Testis (tissue), 3 donors: Measurements from ENCODE around the gene RABEP2. TPM values are rescaled to one million over a fixed set of nuclear protein-coding genes. Genes with fewer than 3 reads are reported as not detected.

Source experiments
- DNase-seq: peaks from one replicate; pipeline ENCODE4 v3.0.0-alpha.2; 2019
- H3K27ac ChIP-seq, 2 donors: fragments of 200-600 bp; sonication (generic); one replicate each; pipeline ENCODE4 v1.5.1; 2019
- H3K27me3 ChIP-seq: fragments of 200-600 bp; sonication (generic); one replicate; pipeline ENCODE4 v1.5.1; 2019
- H3K36me3 ChIP-seq: fragments of 200-600 bp; sonication (generic); one replicate; pipeline ENCODE4 v1.5.1; 2017; ENCODE audit warnings: low read depth; ENCODE audit errors: missing control alignments
- H3K4me1 ChIP-seq: fragments of 200-600 bp; sonication (generic); one replicate; pipeline ENCODE4 v1.5.1; 2019
- H3K4me3 ChIP-seq, 2 donors: fragments of 200-600 bp; sonication (generic); one replicate each; pipeline ENCODE4 v1.5.1; 2017 to 2019
- H3K9me3 ChIP-seq: fragments of 200-600 bp; sonication (generic); one replicate; pipeline ENCODE4 v1.5.1; 2017
- CTCF ChIP-seq, 3 experiments: fragments of 450-650 bp in 2 of 3; fragments of 200-600 bp in 1 of 3; sonication (generic) in 1 of 3; IDR thresholded peaks; one replicate each; pipeline ENCODE4 v1.5.1; 2016 to 2019; ENCODE audit warnings: antibody characterized with exemption in 3 of 3, mild to moderate bottlenecking in 2 of 3, moderate library complexity in 1 of 3
- POLR2A ChIP-seq: fragments of 450-650 bp; IDR thresholded peaks from one replicate; pipeline ENCODE4 v1.6.1; 2017; ENCODE audit warnings: antibody characterized with exemption, mild to moderate bottlenecking, moderate library complexity
- WGBS, 2 donors: methylation state at CpG; one replicate each; pipeline ENCODE4 v1.1.5; 2018; 5-methylcytosine and 5-hydroxymethylcytosine counted together
- intact Hi-C: fragments of 100-400 bp; cut with DNase I; formaldehyde crosslinking; loops from one replicate; pipeline ENCODE4 v1.15.1; 2023; ENCODE audit warnings: low total_unique reads
- polyA plus RNA-seq: library from polyadenylated mRNA; stranded (reverse); fragments of 350-450 nt; fragmentation: Illumina TruSeq; extraction: RNeasy Lipid Tissue Mini Kit (QIAGEN cat#74804); gene quantifications from one replicate; pipeline ENCODE4 v1.2.3, GENCODE V29; 2014; ENCODE audit warnings: low read depth, low replicate concordance; ENCODE audit not compliant: insufficient read depth
- total RNA-seq, 2 donors: library from RNA; depleted of rRNA; stranded (reverse); fragments of >200 nt; gene quantifications; one replicate each; pipeline ENCODE4 v1.2.3, GENCODE V29; 2016

The RABEP2 gene
- total and polyA plus RNA-seq, 3 donors from 2014 or later: 14.2 to 51.8 (median 43.3) TPM

GRCh38 chr16:28913946-28914724, 10.9 kb downstream of the RABEP2 start:
- WGBS, 2 donors: 88 to 92% methylated on average over 15 to 28 of the region's 29 CpGs

DNA sequence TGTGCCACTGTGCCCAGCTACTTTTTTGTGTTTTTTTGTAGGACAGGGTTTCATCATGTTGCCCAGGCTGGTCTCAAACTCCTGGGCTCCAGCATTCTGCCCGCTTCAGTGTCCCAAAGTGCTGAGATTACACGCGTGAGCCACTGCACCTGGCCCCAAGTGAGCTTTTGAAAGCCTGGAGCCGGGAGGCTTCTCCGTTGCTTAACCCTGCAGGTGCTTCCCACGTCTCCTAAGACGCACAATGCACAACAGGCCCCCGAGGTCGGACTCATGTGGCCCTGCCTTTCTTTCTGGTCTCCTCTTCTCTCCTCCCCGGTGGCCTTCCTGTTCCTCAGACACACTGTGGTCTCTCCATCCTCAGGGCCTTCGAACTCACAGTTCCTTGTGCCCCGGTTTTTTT, 12.5 kb downstream of the RABEP2 start:
- Histone ChIP-seq H3K27ac (no peak overlapping the region), H3K27me3 (no peaks in the 10 kb centered on the region), H3K9me3 (no peaks in the 10 kb centered on the region), H3K4me1 (no peaks in the 10 kb centered on the region), H3K4me3 (no peak overlapping the region), H3K36me3 (no peaks in the 10 kb centered on the region)
- intact Hi-C loops: no loop called here
- DNase-seq: no peak
- WGBS, 2 donors: 90 to 92% methylated on average over 8 to 12 of the region's 12 CpGs
- no peak for TF ChIP-seq POLR2A
- TF ChIP-seq CTCF (IDR thresholded peaks at IDR 0.05): no peak

More at GRCh38 chr16:28913946-28914724, 10.9 kb downstream of the RABEP2 start:
- Histone ChIP-seq H3K36me3 (no peaks in the 10 kb centered on the region), H3K27ac (no peak overlapping the region), H3K27me3 (no peaks in the 10 kb centered on the region), H3K9me3 (no peaks in the 10 kb centered on the region), H3K4me1 (no peaks in the 10 kb centered on the region), H3K4me3 (no peak overlapping the region)
- TF ChIP-seq POLR2A (no peak), CTCF (IDR thresholded peaks at IDR 0.05) (no peak)
- intact Hi-C loops: no loop called here
- no peak for DNase-seq

- intact Hi-C loops: no loop called here
- WGBS, 2 donors: 80 to 89% methylated on average over 15 to 19 of the region's 19 CpGs
These were observed 14.7 kb downstream of the RABEP2 start for GRCh38 chr16:28910086-28911031.

DNA sequence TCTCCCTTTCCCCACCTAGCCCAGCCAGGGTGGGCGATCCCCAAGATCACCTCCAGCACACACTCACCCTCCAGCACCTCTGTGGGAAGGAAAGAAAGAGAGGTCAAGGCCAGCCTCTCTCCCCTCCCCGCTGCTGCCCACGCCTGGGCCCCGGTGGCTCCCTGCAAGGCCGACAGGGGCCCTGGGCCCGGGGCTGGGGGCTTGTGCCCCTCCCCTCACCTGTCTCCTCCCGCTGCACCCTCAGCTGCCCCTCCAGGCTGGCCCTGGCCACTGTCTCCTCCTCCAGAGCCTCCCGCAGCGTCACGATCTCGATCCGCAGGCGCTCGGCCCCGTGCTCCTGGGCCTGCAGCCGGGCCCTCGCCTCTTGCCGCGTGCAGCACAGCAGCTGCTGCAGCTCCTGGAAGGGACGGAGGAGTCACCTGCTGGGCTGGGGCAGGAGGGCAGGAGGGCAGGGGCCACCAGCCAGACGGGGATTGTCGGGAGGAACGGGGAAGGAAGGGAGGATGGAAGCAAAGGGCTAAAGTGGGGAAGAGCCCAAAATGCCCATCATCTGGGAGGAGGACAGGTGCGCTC, 19.2 kb downstream of the RABEP2 start:
- intact Hi-C loops: no loop called here
- WGBS, 2 donors: 77 to 80% methylated on average over 12 to 22 of the region's 24 CpGs
- DNase-seq: no peak
- Histone ChIP-seq H3K9me3 (no peaks in the 10 kb centered on the region), H3K36me3 (no peaks in the 10 kb centered on the region), H3K4me3 (no peak overlapping the region), H3K27me3 (no peaks in the 10 kb centered on the region), H3K4me1 (no peaks in the 10 kb centered on the region), H3K27ac (no peak overlapping the region)
- TF ChIP-seq POLR2A: no peak
- no peak for TF ChIP-seq CTCF (IDR thresholded peaks at IDR 0.05)

More at GRCh38 chr16:28910086-28911031, 14.7 kb downstream of the RABEP2 start:
- DNase-seq: no peak
- Histone ChIP-seq H3K36me3 (no peaks in the 10 kb centered on the region), H3K4me1 (no peaks in the 10 kb centered on the region), H3K9me3 (no peaks in the 10 kb centered on the region), H3K27ac (no peak overlapping the region), H3K4me3 (no peak overlapping the region), H3K27me3 (no peaks in the 10 kb centered on the region)
- no peak for TF ChIP-seq POLR2A
- TF ChIP-seq CTCF (IDR thresholded peaks at IDR 0.05): no peak
